WTC11 (cell line): ENCODE measurements around the gene ANXA11. TPM values are rescaled to one million over a fixed set of nuclear protein-coding genes. Genes with fewer than 3 reads are reported as not detected.

Source experiments
- ATAC-seq: fragments of 200-7000 bp; cut with Tn5 transposase; 2 replicates; pipeline ENCODE4 v1.10.0; 2021; ENCODE audit warnings: mild to moderate bottlenecking, moderate library complexity
- CTCF ChIA-PET: fragments of 300-600 bp; sonication (Branson Sonifier 250); formaldehyde crosslinking; loops from one replicate; lab custom pipeline; 2021; ENCODE audit warnings: antibody characterized with exemption; lab: Charles Lee
- POLR2A ChIA-PET: fragments of 350-600 bp; sonication (Branson Sonifier 250); formaldehyde crosslinking; loops from one replicate; lab custom pipeline; 2021; ENCODE audit warnings: antibody characterized with exemption; lab: Charles Lee
- DNase-seq: peaks from one replicate; pipeline ENCODE4 v3.0.0; 2021; ENCODE audit warnings: low spot score
- H3K27ac Mint-ChIP-seq: 2 replicates; pipeline ENCODE4 v1.8.0; 2021; ENCODE audit warnings: mixed read lengths
- H3K27me3 Mint-ChIP-seq: 2 replicates; pipeline ENCODE4 v1.8.0; 2021; ENCODE audit warnings: low read depth, mild to moderate bottlenecking, moderate library complexity, mixed read lengths
- H3K36me3 Mint-ChIP-seq: 2 replicates; pipeline ENCODE4 v1.8.0; 2021; ENCODE audit warnings: mixed read lengths
- H3K4me1 Mint-ChIP-seq: 2 replicates; pipeline ENCODE4 v1.8.0; 2022; ENCODE audit warnings: mixed read lengths
- H3K4me3 Mint-ChIP-seq: 2 replicates; pipeline ENCODE4 v1.8.0; 2021; ENCODE audit warnings: mild to moderate bottlenecking, moderate library complexity, mixed read lengths
- H3K9me3 Mint-ChIP-seq: 2 replicates; pipeline ENCODE4 v1.8.0; 2021; ENCODE audit warnings: mixed read lengths
- ELF4 ChIP-seq: sonication (generic); formaldehyde crosslinking; IDR thresholded peaks from 2 replicates; pipeline ENCODE4 v1.8.1; 2022; ENCODE audit warnings: low read depth, mild to moderate bottlenecking, moderate library complexity, missing genetic modification reagents
- ERG ChIP-seq: fragments of 250-450 bp; sonication (Bioruptor Pico); IDR thresholded peaks from 2 replicates; pipeline ENCODE4 v1.8.0; 2021; ENCODE audit warnings: mild to moderate bottlenecking
- ESRRA ChIP-seq: sonication (generic); formaldehyde crosslinking; IDR thresholded peaks from 2 replicates; pipeline ENCODE4 v1.8.1; 2022; ENCODE audit warnings: mild to moderate bottlenecking, missing genetic modification reagents, borderline replicate concordance
- FOXJ3 ChIP-seq: sonication (generic); formaldehyde crosslinking; IDR thresholded peaks from 2 replicates; pipeline ENCODE4 v1.9.0; 2021; ENCODE audit warnings: missing genetic modification reagents, mild to moderate bottlenecking, borderline replicate concordance
- GRHL2 ChIP-seq: fragments of 250-450 bp; sonication (Bioruptor Pico); IDR thresholded peaks from 2 replicates; pipeline ENCODE4 v1.8.0; 2022; ENCODE audit warnings: mild to moderate bottlenecking, moderate library complexity; ENCODE audit not compliant: insufficient replicate concordance, severe bottlenecking
- HMGA2 ChIP-seq: fragments of 250-450 bp; sonication (Bioruptor Pico); IDR thresholded peaks from 2 replicates; pipeline ENCODE4 v1.4.0; 2021; ENCODE audit warnings: mild to moderate bottlenecking, moderate library complexity
- IRF1 ChIP-seq: sonication (generic); formaldehyde crosslinking; IDR thresholded peaks from 2 replicates; pipeline ENCODE4 v1.8.0; 2023; ENCODE audit warnings: missing genetic modification reagents
- KAT7 ChIP-seq: sonication (generic); formaldehyde crosslinking; IDR thresholded peaks from 2 replicates; pipeline ENCODE4 v1.8.1; 2023; ENCODE audit warnings: missing genetic modification reagents, mild to moderate bottlenecking, borderline replicate concordance
- MYBL2 ChIP-seq: sonication (generic); formaldehyde crosslinking; IDR thresholded peaks from 2 replicates; pipeline ENCODE4 v1.8.1; 2023; ENCODE audit warnings: mild to moderate bottlenecking, moderate library complexity, missing genetic modification reagents
- SOX15 ChIP-seq: fragments of 250-450 bp; sonication (Bioruptor Pico); IDR thresholded peaks from 2 replicates; pipeline ENCODE4 v1.9.0; 2021; ENCODE audit warnings: mild to moderate bottlenecking
- STAT6 ChIP-seq: sonication (generic); formaldehyde crosslinking; conservative IDR thresholded peaks from 2 replicates; pipeline ENCODE4 v1.8.1; 2023; ENCODE audit warnings: mild to moderate bottlenecking, low read depth, missing genetic modification reagents, moderate library complexity
- TP53 ChIP-seq: sonication (generic); formaldehyde crosslinking; IDR thresholded peaks from 2 replicates; pipeline ENCODE4 v1.8.1; 2023; ENCODE audit warnings: mild to moderate bottlenecking, missing genetic modification reagents
- USF1 ChIP-seq: sonication (generic); formaldehyde crosslinking; IDR thresholded peaks from 2 replicates; pipeline ENCODE4 v1.8.0; 2022; ENCODE audit warnings: mild to moderate bottlenecking, missing genetic modification reagents
- ZNF416 ChIP-seq: fragments of 250-450 bp; sonication (Bioruptor Pico); IDR thresholded peaks from 2 replicates; pipeline ENCODE4 v1.9.0; 2021; ENCODE audit warnings: mild to moderate bottlenecking, inconsistent platforms
- ZNF671 ChIP-seq: fragments of 250-450 bp; sonication (Bioruptor Pico); IDR thresholded peaks from 2 replicates; pipeline ENCODE4 v1.8.0; 2021; ENCODE audit warnings: mild to moderate bottlenecking
- ZSCAN18 ChIP-seq: fragments of 250-450 bp; sonication (Bioruptor Pico); IDR thresholded peaks from 2 replicates; pipeline ENCODE4 v2.1.2; 2022; ENCODE audit warnings: mild to moderate bottlenecking, moderate library complexity
- total RNA-seq: library from RNA; stranded (reverse); gene quantifications from 3 replicates; pipeline ENCODE4 v1.2.3, GENCODE V29; 2021
- TF ChIP-seq, protein P1 (sequence below): fragments of 250-450 bp; sonication (Bioruptor Pico); IDR thresholded peaks from 2 replicates; pipeline ENCODE4 v1.9.0; 2021; ENCODE audit warnings: moderate library complexity, mild to moderate bottlenecking, inconsistent platforms, borderline replicate concordance
- TF ChIP-seq, protein P2 (sequence below): sonication (generic); formaldehyde crosslinking; IDR thresholded peaks from 2 replicates; pipeline ENCODE4 v1.8.1; 2023; ENCODE audit warnings: mild to moderate bottlenecking, moderate library complexity, missing genetic modification reagents
- TF ChIP-seq, protein P3 (sequence below): fragments of 250-450 bp; sonication (Bioruptor Pico); IDR thresholded peaks from 2 replicates; pipeline ENCODE4 v1.9.0; 2021; ENCODE audit warnings: mild to moderate bottlenecking, borderline replicate concordance

The ANXA11 gene
- total RNA-seq, 1 experiment from 2014 or later = 83.3 TPM

GRCh38 chr10:80177781-80178636 lies 27.3 kb downstream of the ANXA11 start:
- peak overlapping the region; percentile 91 for H3K27ac Mint-ChIP-seq
- ChIA-PET POLR2A (no interaction called here), CTCF (interaction anchor here (0.6 to 2.2 kb wide), 3 partner anchors 16 to 26 kb away, joined by 3 to 7 read pairs (median 5); no protein-coding TSS in a partner anchor)

GRCh38 chr10:80176526-80176925 lies 28.8 kb downstream of the ANXA11 start:
- Mint-ChIP-seq H3K27me3 (no peaks in the 10 kb centered on the region), H3K27ac (no peak overlapping the region; the same call in 1 of the 2 replicates), H3K36me3 (no peaks in the 10 kb centered on the region), H3K4me1 (peaks cover 30% of the 10 kb centered on the region), H3K9me3 (no peaks in the 10 kb centered on the region), H3K4me3 (no peak overlapping the region)
- DNase-seq (no peak), ATAC-seq (no peak)
- ChIA-PET POLR2A (no interaction called here), CTCF (interaction anchor here (0.6 to 1.4 kb wide), 6 partner anchors 15 to 85 kb away, joined by 3 to 5 read pairs (median 3); no protein-coding TSS in a partner anchor)
- TF ChIP-seq MYBL2 (CRISPR knock-in tag) (no peak), ZNF671 (CRISPR knock-in tag) (no peak), GRHL2 (CRISPR knock-in tag) (no peak), ERG (CRISPR knock-in tag) (no peak), ELF4 (CRISPR knock-in tag) (no peak), TP53 (CRISPR knock-in tag) (no peak), ZNF416 (no peak), USF1 (no peak), ZSCAN18 (no peak), HMGA2 (CRISPR knock-in tag) (no peak), SOX15 (CRISPR knock-in tag) (no peak), ESRRA (CRISPR knock-in tag) (no peak), STAT6 (CRISPR knock-in tag) (no peak), FOXJ3 (CRISPR knock-in tag) (no peak)
- TF ChIP-seq, protein P1, sequence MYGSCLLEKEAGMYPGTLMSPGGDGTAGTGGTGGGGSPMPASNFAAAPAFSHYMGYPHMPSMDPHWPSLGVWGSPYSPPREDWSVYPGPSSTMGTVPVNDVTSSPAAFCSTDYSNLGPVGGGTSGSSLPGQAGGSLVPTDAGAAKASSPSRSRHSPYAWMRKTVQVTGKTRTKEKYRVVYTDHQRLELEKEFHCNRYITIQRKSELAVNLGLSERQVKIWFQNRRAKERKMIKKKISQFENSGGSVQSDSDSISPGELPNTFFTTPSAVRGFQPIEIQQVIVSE (CRISPR knock-in tag) = no peak
- TF ChIP-seq, protein P2, sequence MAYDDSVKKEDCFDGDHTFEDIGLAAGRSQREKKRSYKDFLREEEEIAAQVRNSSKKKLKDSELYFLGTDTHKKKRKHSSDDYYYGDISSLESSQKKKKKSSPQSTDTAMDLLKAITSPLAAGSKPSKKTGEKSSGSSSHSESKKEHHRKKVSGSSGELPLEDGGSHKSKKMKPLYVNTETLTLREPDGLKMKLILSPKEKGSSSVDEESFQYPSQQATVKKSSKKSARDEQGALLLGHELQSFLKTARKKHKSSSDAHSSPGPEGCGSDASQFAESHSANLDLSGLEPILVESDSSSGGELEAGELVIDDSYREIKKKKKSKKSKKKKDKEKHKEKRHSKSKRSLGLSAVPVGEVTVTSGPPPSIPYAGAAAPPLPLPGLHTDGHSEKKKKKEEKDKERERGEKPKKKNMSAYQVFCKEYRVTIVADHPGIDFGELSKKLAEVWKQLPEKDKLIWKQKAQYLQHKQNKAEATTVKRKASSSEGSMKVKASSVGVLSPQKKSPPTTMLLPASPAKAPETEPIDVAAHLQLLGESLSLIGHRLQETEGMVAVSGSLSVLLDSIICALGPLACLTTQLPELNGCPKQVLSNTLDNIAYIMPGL (CRISPR knock-in tag) = no peak
- TF ChIP-seq, protein P3, sequence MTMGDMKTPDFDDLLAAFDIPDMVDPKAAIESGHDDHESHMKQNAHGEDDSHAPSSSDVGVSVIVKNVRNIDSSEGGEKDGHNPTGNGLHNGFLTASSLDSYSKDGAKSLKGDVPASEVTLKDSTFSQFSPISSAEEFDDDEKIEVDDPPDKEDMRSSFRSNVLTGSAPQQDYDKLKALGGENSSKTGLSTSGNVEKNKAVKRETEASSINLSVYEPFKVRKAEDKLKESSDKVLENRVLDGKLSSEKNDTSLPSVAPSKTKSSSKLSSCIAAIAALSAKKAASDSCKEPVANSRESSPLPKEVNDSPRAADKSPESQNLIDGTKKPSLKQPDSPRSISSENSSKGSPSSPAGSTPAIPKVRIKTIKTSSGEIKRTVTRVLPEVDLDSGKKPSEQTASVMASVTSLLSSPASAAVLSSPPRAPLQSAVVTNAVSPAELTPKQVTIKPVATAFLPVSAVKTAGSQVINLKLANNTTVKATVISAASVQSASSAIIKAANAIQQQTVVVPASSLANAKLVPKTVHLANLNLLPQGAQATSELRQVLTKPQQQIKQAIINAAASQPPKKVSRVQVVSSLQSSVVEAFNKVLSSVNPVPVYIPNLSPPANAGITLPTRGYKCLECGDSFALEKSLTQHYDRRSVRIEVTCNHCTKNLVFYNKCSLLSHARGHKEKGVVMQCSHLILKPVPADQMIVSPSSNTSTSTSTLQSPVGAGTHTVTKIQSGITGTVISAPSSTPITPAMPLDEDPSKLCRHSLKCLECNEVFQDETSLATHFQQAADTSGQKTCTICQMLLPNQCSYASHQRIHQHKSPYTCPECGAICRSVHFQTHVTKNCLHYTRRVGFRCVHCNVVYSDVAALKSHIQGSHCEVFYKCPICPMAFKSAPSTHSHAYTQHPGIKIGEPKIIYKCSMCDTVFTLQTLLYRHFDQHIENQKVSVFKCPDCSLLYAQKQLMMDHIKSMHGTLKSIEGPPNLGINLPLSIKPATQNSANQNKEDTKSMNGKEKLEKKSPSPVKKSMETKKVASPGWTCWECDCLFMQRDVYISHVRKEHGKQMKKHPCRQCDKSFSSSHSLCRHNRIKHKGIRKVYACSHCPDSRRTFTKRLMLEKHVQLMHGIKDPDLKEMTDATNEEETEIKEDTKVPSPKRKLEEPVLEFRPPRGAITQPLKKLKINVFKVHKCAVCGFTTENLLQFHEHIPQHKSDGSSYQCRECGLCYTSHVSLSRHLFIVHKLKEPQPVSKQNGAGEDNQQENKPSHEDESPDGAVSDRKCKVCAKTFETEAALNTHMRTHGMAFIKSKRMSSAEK (CRISPR knock-in tag) = no peak

More at GRCh38 chr10:80177781-80178636, 27.3 kb downstream of the ANXA11 start:
- Mint-ChIP-seq H3K27me3 (no peaks in the 10 kb centered on the region), H3K9me3 (no peaks in the 10 kb centered on the region), H3K36me3 (no peaks in the 10 kb centered on the region), H3K4me1 (peaks cover 23% of the 10 kb centered on the region), H3K4me3 (no peak overlapping the region)
- ATAC-seq = no peak
- no peak for DNase-seq
- no peak for TF ChIP-seq KAT7 (CRISPR knock-in tag)
- TF ChIP-seq IRF1 (CRISPR knock-in tag) = no peak
